Activated naive CD4-positive, alpha-beta T cell treated with anti-CD3 and anti-CD28 coated beads, Interleukin-2, amount 50 U/mL, for 72 hours (primary cell): Measurements from ENCODE around the gene GOLGA6L24. TPM values are rescaled to one million over a fixed set of nuclear protein-coding genes. Genes with fewer than 3 reads are reported as not detected.

Experiments used
- total RNA-seq, 2 donors: library from RNA; stranded (reverse); gene quantifications; one replicate each; pipeline ENCODE4 v1.2.3, GENCODE V29; 2022

GOLGA6L24 gene
- total RNA-seq, 2 donors from 2014 or later, result not detected

Other genes starting within 250 kb of the GOLGA6L24 start
- 10 to 100 TPM; 27.5 to 36.4 TPM for gene HERC2, start 35.9 kb downstream of the GOLGA6L24 start, total RNA-seq
- not detected for gene GOLGA8F, start 20.6 kb upstream of the GOLGA6L24 start, total RNA-seq
- gene GOLGA8G, start 174.9 kb upstream of the GOLGA6L24 start, total RNA-seq, result not detected
- gene GOLGA6L25, start 195.5 kb upstream of the GOLGA6L24 start, total RNA-seq, result not detected